IMR-90 (cell line): ENCODE data around the gene TOX3. TPM values are rescaled to one million over a fixed set of nuclear protein-coding genes. Genes with fewer than 3 reads are reported as not detected.

Experiments
- ATAC-seq: fragments of 200-7000 bp; cut with Tn5 transposase; 2 replicates; pipeline ENCODE4 v1.9.1; 2020; ENCODE audit warnings: low read depth, mild to moderate bottlenecking, moderate library complexity
- BruUV-seq: library from RNA; stranded (reverse); fragments of 400-500 nt; replicated peaks from 2 replicates; lab custom pipeline; 2021; lab: Mats Ljungman, UMichigan
- CTCF ChIA-PET: fragments of 300-600 bp; formaldehyde crosslinking; extraction: SDS; loops from one replicate; lab custom pipeline; 2021; ENCODE audit warnings: antibody characterized with exemption; lab: Yijun Ruan, JAX
- POLR2A ChIA-PET: fragments of 300-600 bp; sonication (Branson Sonifier 250); formaldehyde crosslinking; loops from one replicate; lab custom pipeline; 2022; ENCODE audit warnings: antibody characterized with exemption; ENCODE audit not compliant: unreplicated experiment; lab: Charles Lee
- DNase-seq: peaks from one replicate; pipeline ENCODE4 v3.0.0; 2013
- H2AFZ ChIP-seq: replicated peaks from 2 replicates; pipeline ENCODE3; 2013; ENCODE audit warnings: low read length, mild to moderate bottlenecking; ENCODE audit not compliant: poor library complexity
- H2AK5ac ChIP-seq: 2 replicates; pipeline ENCODE4 v1.6.1; 2013; ENCODE audit warnings: low read depth, low read length, inconsistent platforms
- H2AK9ac ChIP-seq: replicated peaks from 2 replicates; pipeline ENCODE3; 2013; ENCODE audit warnings: mild to moderate bottlenecking, low read depth, low read length, moderate library complexity; ENCODE audit not compliant: poor library complexity
- H2BK120ac ChIP-seq: 2 replicates; pipeline ENCODE4 v1.6.1; 2013; ENCODE audit warnings: low read depth, low read length, inconsistent platforms
- H2BK15ac ChIP-seq: 3 replicates; pipeline ENCODE4 v1.6.1; 2013; ENCODE audit warnings: low read depth, low read length, inconsistent platforms
- H2BK20ac ChIP-seq: 2 replicates; pipeline ENCODE4 v1.6.1; 2013; ENCODE audit warnings: low read depth, mild to moderate bottlenecking, inconsistent platforms, low read length, moderate library complexity
- H2BK5ac ChIP-seq: 2 replicates; pipeline ENCODE4 v1.6.1; 2013; ENCODE audit warnings: mild to moderate bottlenecking, low read depth, low read length, inconsistent platforms; ENCODE audit not compliant: poor library complexity, severe bottlenecking
- H3K14ac ChIP-seq: replicated peaks from 2 replicates; pipeline ENCODE4 v1.6.1; 2013; ENCODE audit warnings: low read depth, low read length, inconsistent platforms
- H3K18ac ChIP-seq: 2 replicates; pipeline ENCODE4 v1.6.1; 2013; ENCODE audit warnings: low read depth, low read length, control low read depth
- H3K23ac ChIP-seq: 2 replicates; pipeline ENCODE4 v1.6.1; 2013; ENCODE audit warnings: low read depth, low read length, inconsistent platforms
- H3K27ac ChIP-seq: 2 replicates; pipeline ENCODE4 v1.5.1; 2013; ENCODE audit warnings: mild to moderate bottlenecking, control low read depth, low read length; ENCODE audit not compliant: insufficient read depth
- H3K27me3 ChIP-seq: 2 replicates; pipeline ENCODE4 v1.6.1; 2013; ENCODE audit warnings: low read length; ENCODE audit not compliant: control insufficient read depth, insufficient read depth
- H3K36me3 ChIP-seq: 2 replicates; pipeline ENCODE4 v1.6.1; 2013; ENCODE audit warnings: low read length, mixed read lengths; ENCODE audit not compliant: control insufficient read depth, insufficient read depth
- H3K4ac ChIP-seq: 2 replicates; pipeline ENCODE4 v1.6.1; 2013; ENCODE audit warnings: low read depth, low read length, inconsistent platforms
- H3K4me1 ChIP-seq: 2 replicates; pipeline ENCODE4 v1.6.1; 2013; ENCODE audit warnings: low read length, mixed read lengths; ENCODE audit not compliant: control insufficient read depth, insufficient read depth
- H3K4me2 ChIP-seq: 2 replicates; pipeline ENCODE4 v1.6.1; 2013; ENCODE audit warnings: low read depth, mild to moderate bottlenecking, control low read depth, low read length, moderate library complexity
- H3K4me3 ChIP-seq: 2 replicates; pipeline ENCODE4 v1.5.1; 2013; ENCODE audit warnings: low read depth, mild to moderate bottlenecking, control low read depth, low read length, moderate library complexity; ENCODE audit not compliant: insufficient read depth
- H3K56ac ChIP-seq: 2 replicates; pipeline ENCODE4 v1.6.1; 2013; ENCODE audit warnings: low read length, inconsistent platforms; ENCODE audit not compliant: insufficient read depth; ENCODE audit errors: extremely low read depth
- H3K79me1 ChIP-seq, 2 experiments: 2 replicates each; pipeline ENCODE4 v1.6.1; 2013; ENCODE audit warnings: low read length in 2 of 2, inconsistent platforms in 1 of 2, low read depth in 1 of 2
- H3K9ac ChIP-seq: 2 replicates; pipeline ENCODE4 v1.6.1; 2013; ENCODE audit warnings: low read depth, low read length, control low read depth
- H3K9me1 ChIP-seq: 2 replicates; pipeline ENCODE4 v1.6.1; 2013; ENCODE audit warnings: low read length, inconsistent platforms; ENCODE audit not compliant: insufficient read depth
- H3K9me3 ChIP-seq: 2 replicates; pipeline ENCODE4 v1.6.1; 2013; ENCODE audit warnings: low read length; ENCODE audit not compliant: control insufficient read depth, insufficient read depth
- H4K20me1 ChIP-seq: 2 replicates; pipeline ENCODE4 v1.6.1; 2013; ENCODE audit warnings: low read length, inconsistent platforms; ENCODE audit not compliant: insufficient read depth
- H4K5ac ChIP-seq: 2 replicates; pipeline ENCODE4 v1.6.1; 2013; ENCODE audit warnings: mild to moderate bottlenecking, low read depth, low read length, control low read depth
- H4K8ac ChIP-seq, 2 experiments: 2 replicates each; pipeline ENCODE4 v1.6.1; 2013; ENCODE audit warnings: low read depth in 2 of 2, low read length in 2 of 2, control low read depth in 1 of 2, inconsistent platforms in 1 of 2
- H4K91ac ChIP-seq: 2 replicates; pipeline ENCODE4 v1.6.1; 2013; ENCODE audit warnings: low read depth, low read length, inconsistent platforms; ENCODE audit not compliant: insufficient read depth
- CEBPB ChIP-seq: IDR thresholded peaks from 2 replicates; pipeline ENCODE4 v1.6.1; 2012; ENCODE audit warnings: low read depth, low read length, improper control_type of control experiment
- ELK1 ChIP-seq: fragments of 150-350 bp; IDR thresholded peaks from 2 replicates; pipeline ENCODE4 v1.6.1; 2016; ENCODE audit warnings: low read depth, mild to moderate bottlenecking, low read length, moderate library complexity, borderline replicate concordance
- MAFK ChIP-seq: IDR thresholded peaks from 2 replicates; pipeline ENCODE4 v1.6.1; 2012; ENCODE audit warnings: low read depth, low read length, improper control_type of control experiment
- RCOR1 ChIP-seq: IDR thresholded peaks from 2 replicates; pipeline ENCODE4 v1.6.1; 2012; ENCODE audit warnings: mild to moderate bottlenecking, low read length, improper control_type of control experiment; ENCODE audit not compliant: insufficient replicate concordance
- WGBS, 2 experiments: methylation state at CpG; one replicate each; pipeline versions ENCODE4 v1.1.5 to v1.1.7; 2013; ENCODE audit warnings: missing lambda C conversion rate in 2 of 2; ENCODE audit not compliant: insufficient read length in 1 of 2; ENCODE audit errors: extremely low coverage in 2 of 2; 5-methylcytosine and 5-hydroxymethylcytosine counted together
- dilution Hi-C: fragments of 300-500 bp; cut with HindIII; formaldehyde crosslinking; loops from one replicate; pipeline ENCODE4 v1.14.3; 2018; ENCODE audit warnings: low sequenced_read_pairs; ENCODE audit not compliant: unreplicated experiment
- in situ Hi-C: fragments of 300-500 bp; cut with MboI; formaldehyde crosslinking; loops from 3 replicates; pipeline ENCODE4 v1.14.3; 2019; ENCODE audit warnings: low sequenced_read_pairs, inconsistent platforms, mixed read lengths
- intact Hi-C: fragments of 100-400 bp; cut with micrococcal nuclease; formaldehyde crosslinking; loops from 2 replicates; pipeline ENCODE4 v1.10.0; 2022
- polyA plus RNA-seq, 3 experiments: library from polyadenylated mRNA; depleted of rRNA; stranded (reverse); fragments of >200 nt; gene quantifications; 2 replicates each; pipeline ENCODE4 v1.2.3, GENCODE V29; 2012; ENCODE audit warnings: low replicate concordance in 1 of 3
- total RNA-seq: library from RNA; depleted of rRNA; stranded (reverse); fragments of >200 nt; gene quantifications from 2 replicates; pipeline ENCODE4 v1.2.3, GENCODE V29; 2012

The TOX3 gene
- total and polyA plus RNA-seq, 2 of the 4 experiments (the other 2 are of a cell fraction): not detected

- Histone ChIP-seq H4K91ac (no peak overlapping the region), H2BK20ac (no peak overlapping the region), H3K4me3 (no peak overlapping the region), H3K4me1 (no peaks in the 10 kb centered on the region), H2AK5ac (no peak overlapping the region), H3K27me3 (no peaks in the 10 kb centered on the region), H3K4me2 (no peak overlapping the region), H3K9me1 (no peaks in the 10 kb centered on the region), H3K56ac (no peak overlapping the region), H3K9ac (no peak overlapping the region), H2BK120ac (no peak overlapping the region), H2BK5ac (no peak overlapping the region), H3K9me3 (peaks cover 5% of the 10 kb centered on the region; the same call in 1 of the 2 replicates), H3K36me3 (no peaks in the 10 kb centered on the region), H3K14ac (no peak overlapping the region), H4K5ac (no peak overlapping the region), H2BK15ac (no peak overlapping the region), H3K4ac (no peak overlapping the region), H3K79me1 (no peaks in the 10 kb centered on the region), H2AFZ (no peak overlapping the region), H4K8ac (no peak overlapping the region), H3K27ac (no peak overlapping the region), H2AK9ac (no peak overlapping the region), H3K23ac (no peak overlapping the region), H4K20me1 (no peaks in the 10 kb centered on the region), H3K18ac (no peak overlapping the region)
- POLR2A ChIA-PET: no interaction called here
- BruUV-seq: no TSS peak
- CTCF ChIA-PET: interaction anchor here (0.6 kb wide), 1 partner anchor 1920 kb away, joined by 3 read pairs; no protein-coding TSS in a partner anchor
- DNase-seq (no peak), ATAC-seq (no peak)
- WGBS, 2 experiments: no CpG with 5 or more reads among the region's 4 CpGs
- in situ Hi-C loops (no loop called here), intact Hi-C loops (no loop called here), dilution Hi-C loops (no loop called here)
- TF ChIP-seq ELK1: no peak
- TF ChIP-seq CEBPB: no peak
- no peak for TF ChIP-seq RCOR1
- no peak for TF ChIP-seq MAFK
These were observed 20.2 kb upstream of the TOX3 start for GRCh38 chr16:52567193-52567592.
